Measurements from ENCODE around the gene CER1.

CER1 gene

DNA sequence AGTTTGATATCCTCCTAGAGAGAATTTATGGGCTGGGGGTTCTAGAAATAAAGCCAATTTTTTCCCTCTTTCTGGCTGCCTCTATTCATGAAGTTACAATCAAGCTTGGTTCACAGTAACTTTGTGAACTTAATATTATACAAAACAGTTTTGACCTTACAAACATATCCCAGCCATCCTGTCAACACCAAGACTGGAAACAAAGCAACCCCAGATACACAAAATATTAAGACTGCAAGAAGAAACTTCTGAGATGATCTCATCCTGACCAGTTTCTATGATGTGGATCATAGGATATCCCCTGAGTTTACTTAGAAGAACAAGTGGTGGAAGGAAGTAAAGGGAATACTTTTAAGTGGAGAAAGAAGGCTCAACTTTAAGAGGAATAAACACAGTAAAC lies 28.3 kb upstream of the CER1 start:
- no peaks in the 10 kb centered on the region for H3F3A ChIP-seq (ENCODE audit: insufficient read depth)
- H3K4me2 ChIP-seq (ENCODE audit: low read depth, low read length, poor library complexity, severe bottlenecking) = no peak overlapping the region
- no peaks in the 10 kb centered on the region for H3K79me2 ChIP-seq (ENCODE audit: insufficient read depth, low read length)
- H3K27me3 ChIP-seq (ENCODE audit: low read length) = no peaks in the 10 kb centered on the region
- H3K27ac ChIP-seq (ENCODE audit: low read depth, low read length) = no peak overlapping the region
- no peaks in the 10 kb centered on the region for H4K20me1 ChIP-seq (ENCODE audit: low read depth, low read length)
- H3K36me3 ChIP-seq (ENCODE audit: low read length) = no peaks in the 10 kb centered on the region
- no peak overlapping the region for H2AFZ ChIP-seq (ENCODE audit: low read depth, low read length, severe bottlenecking)
- no peak overlapping the region for H3K4me3 ChIP-seq (ENCODE audit: insufficient read depth, low read length, poor library complexity, severe bottlenecking)
- TF ChIP-seq EZH2phosphoT487 (conservative IDR thresholded peaks at IDR 0.05; ENCODE audit: low read length) = no peak
- no peak for TF ChIP-seq CTCF (IDR thresholded peaks at IDR 0.05; ENCODE audit: insufficient read depth, low read length, poor library complexity, severe bottlenecking)
- no peak overlapping the region for H3K9ac ChIP-seq (ENCODE audit: low read length)
- H3K9me3 ChIP-seq (ENCODE audit: insufficient read depth, low read length) = no peaks in the 10 kb centered on the region
- H3K9me2 ChIP-seq (replicated peaks; ENCODE audit: insufficient read depth, low read length) = no peaks in the 10 kb centered on the region

- TF ChIP-seq EZH2phosphoT487 (conservative IDR thresholded peaks at IDR 0.05; ENCODE audit: low read length) (no peak), CTCF (IDR thresholded peaks at IDR 0.05; ENCODE audit: insufficient read depth, low read length, poor library complexity, severe bottlenecking) (no peak)
- H3K4me3 ChIP-seq (ENCODE audit: insufficient read depth, low read length, poor library complexity, severe bottlenecking) = no peak overlapping the region
- no peaks in the 10 kb centered on the region for H4K20me1 ChIP-seq (ENCODE audit: low read depth, low read length)
- H2AFZ ChIP-seq (ENCODE audit: low read depth, low read length, severe bottlenecking) = no peak overlapping the region
- H3K9me3 ChIP-seq (ENCODE audit: insufficient read depth, low read length) = no peaks in the 10 kb centered on the region
- H3K79me2 ChIP-seq (ENCODE audit: insufficient read depth, low read length) = no peaks in the 10 kb centered on the region
- H3K27me3 ChIP-seq (ENCODE audit: low read length) = no peaks in the 10 kb centered on the region
- H3K9ac ChIP-seq (ENCODE audit: low read length) = no peak overlapping the region
- H3K9me2 ChIP-seq (replicated peaks; ENCODE audit: insufficient read depth, low read length) = no peaks in the 10 kb centered on the region
- H3K27ac ChIP-seq (ENCODE audit: low read depth, low read length) = no peak overlapping the region
- H3K4me2 ChIP-seq (ENCODE audit: low read depth, low read length, poor library complexity, severe bottlenecking) = no peak overlapping the region
- H3F3A ChIP-seq (ENCODE audit: insufficient read depth) = no peaks in the 10 kb centered on the region
- no peaks in the 10 kb centered on the region for H3K36me3 ChIP-seq (ENCODE audit: low read length)
These were observed 27.2 kb upstream of the CER1 start for GRCh38 chr9:14749741-14750211.

- Histone ChIP-seq H2AFZ (ENCODE audit: low read depth, low read length, severe bottlenecking) (no peak overlapping the region), H3F3A (ENCODE audit: insufficient read depth) (no peaks in the 10 kb centered on the region), H3K27ac (ENCODE audit: low read depth, low read length) (no peak overlapping the region), H3K9ac (ENCODE audit: low read length) (no peak overlapping the region), H3K79me2 (ENCODE audit: insufficient read depth, low read length) (no peaks in the 10 kb centered on the region), H3K4me3 (ENCODE audit: insufficient read depth, low read length, poor library complexity, severe bottlenecking) (no peak overlapping the region), H3K27me3 (ENCODE audit: low read length) (no peaks in the 10 kb centered on the region), H3K36me3 (ENCODE audit: low read length) (no peaks in the 10 kb centered on the region), H4K20me1 (ENCODE audit: low read depth, low read length) (no peaks in the 10 kb centered on the region), H3K9me2 (replicated peaks; ENCODE audit: insufficient read depth, low read length) (no peaks in the 10 kb centered on the region), H3K9me3 (ENCODE audit: insufficient read depth, low read length) (no peaks in the 10 kb centered on the region), H3K4me2 (ENCODE audit: low read depth, low read length, poor library complexity, severe bottlenecking) (no peak overlapping the region)
- TF ChIP-seq EZH2phosphoT487 (conservative IDR thresholded peaks at IDR 0.05; ENCODE audit: low read length) = no peak
- no peak for TF ChIP-seq CTCF (IDR thresholded peaks at IDR 0.05; ENCODE audit: insufficient read depth, low read length, poor library complexity, severe bottlenecking)
These were observed 25.8 kb upstream of the CER1 start for GRCh38 chr9:14748373-14748772.
